Peyer's patch (tissue), 4 donors: ENCODE results near the gene PLCL2.

Experiments used
- POLR2A ChIP-seq, 2 donors: fragments of 450-650 bp; IDR thresholded peaks; one replicate each; pipeline ENCODE4 v1.5.1; 2017; ENCODE audit warnings: antibody characterized with exemption in 2 of 2, mild to moderate bottlenecking in 2 of 2, moderate library complexity in 2 of 2
- TF ChIP-seq, protein P1 (sequence below), 6 experiments: fragments of 450-650 bp in 4 of 6; fragments of 200-600 bp in 2 of 6; sonication (generic) in 1 of 6; IDR thresholded peaks; one replicate each; pipeline ENCODE4 v1.5.1; 2017 to 2019; ENCODE audit warnings: antibody characterized with exemption in 6 of 6, mild to moderate bottlenecking in 3 of 6, moderate library complexity in 1 of 6

GRCh38 chr3:17076940-17077605 lies 192.3 kb downstream of the PLCL2 start:
- no peak for TF ChIP-seq POLR2A (IDR thresholded peaks at IDR 0.05)
- TF ChIP-seq, protein P1, sequence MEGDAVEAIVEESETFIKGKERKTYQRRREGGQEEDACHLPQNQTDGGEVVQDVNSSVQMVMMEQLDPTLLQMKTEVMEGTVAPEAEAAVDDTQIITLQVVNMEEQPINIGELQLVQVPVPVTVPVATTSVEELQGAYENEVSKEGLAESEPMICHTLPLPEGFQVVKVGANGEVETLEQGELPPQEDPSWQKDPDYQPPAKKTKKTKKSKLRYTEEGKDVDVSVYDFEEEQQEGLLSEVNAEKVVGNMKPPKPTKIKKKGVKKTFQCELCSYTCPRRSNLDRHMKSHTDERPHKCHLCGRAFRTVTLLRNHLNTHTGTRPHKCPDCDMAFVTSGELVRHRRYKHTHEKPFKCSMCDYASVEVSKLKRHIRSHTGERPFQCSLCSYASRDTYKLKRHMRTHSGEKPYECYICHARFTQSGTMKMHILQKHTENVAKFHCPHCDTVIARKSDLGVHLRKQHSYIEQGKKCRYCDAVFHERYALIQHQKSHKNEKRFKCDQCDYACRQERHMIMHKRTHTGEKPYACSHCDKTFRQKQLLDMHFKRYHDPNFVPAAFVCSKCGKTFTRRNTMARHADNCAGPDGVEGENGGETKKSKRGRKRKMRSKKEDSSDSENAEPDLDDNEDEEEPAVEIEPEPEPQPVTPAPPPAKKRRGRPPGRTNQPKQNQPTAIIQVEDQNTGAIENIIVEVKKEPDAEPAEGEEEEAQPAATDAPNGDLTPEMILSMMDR (IDR thresholded peaks at IDR 0.05) = no peak
